Stimulated activated naive CD8-positive, alpha-beta T cell treated with anti-CD3 and anti-CD28 coated beads, Interleukin-15, Interleukin-2, amounts not matched to agents 100 U/mL and 50 U/mL, for 24 hours (primary cell): ENCODE data around the gene SUB1.
A peak's percentile ranks its signal among the peaks of the same experiment; 100 is the strongest.
"Not testable (repeated sequence)": the region's sequence is repeated elsewhere in the genome, so short reads cannot be mapped to it uniquely, and the experiment has no call there.

ENCODE experiments used
- ATAC-seq: fragments of 150-1000 bp; cut with Tn5 transposase; one replicate; pipeline ENCODE4 v1.10.0; 2021
- DNase-seq: peaks from one replicate; pipeline ENCODE4 v3.0.0; 2021

The SUB1 gene

GRCh38 chr5:32565145-32565544 lies 20.2 kb upstream of the SUB1 start:
- ATAC-seq = no peak
- no peak for DNase-seq

DNA sequence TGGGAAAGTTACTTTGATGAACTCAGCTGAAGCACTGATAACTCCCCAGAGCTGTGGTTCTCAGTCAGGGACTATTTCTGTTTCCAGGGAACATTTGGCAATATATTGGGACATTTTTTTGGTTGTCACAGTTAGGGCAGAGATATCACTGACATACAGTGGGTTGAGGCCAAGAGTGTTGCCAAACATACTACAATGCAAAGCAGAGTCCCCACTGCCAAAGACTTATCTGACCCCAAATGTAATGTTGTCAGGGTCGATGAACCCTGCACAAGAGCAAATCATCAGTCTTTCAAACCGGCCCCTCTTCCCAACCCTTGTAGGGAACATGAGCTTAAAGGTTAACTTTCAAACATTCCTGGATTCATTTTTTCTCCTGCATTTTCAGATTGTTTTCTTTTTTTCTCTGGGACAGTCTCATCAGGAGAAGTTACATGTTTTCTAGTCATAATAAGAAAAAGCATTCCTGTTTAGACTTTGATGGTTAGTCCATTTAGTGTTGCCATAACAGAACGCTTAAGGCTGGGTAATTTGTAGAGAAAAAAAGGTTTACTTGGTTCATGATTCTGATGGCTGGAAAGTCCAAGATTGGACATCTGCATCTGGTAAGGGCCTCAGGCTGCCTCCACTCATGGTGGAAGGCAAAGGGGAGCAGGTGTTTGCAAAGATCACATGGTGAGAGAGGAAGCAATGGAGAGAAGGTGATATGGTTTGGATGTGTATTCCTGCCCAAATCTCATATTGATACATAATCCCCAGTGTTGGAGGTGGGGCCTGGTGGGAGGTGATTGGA lies 18.8 kb upstream of the SUB1 start:
- DNase-seq = no peak
- ATAC-seq = no peak

DNA sequence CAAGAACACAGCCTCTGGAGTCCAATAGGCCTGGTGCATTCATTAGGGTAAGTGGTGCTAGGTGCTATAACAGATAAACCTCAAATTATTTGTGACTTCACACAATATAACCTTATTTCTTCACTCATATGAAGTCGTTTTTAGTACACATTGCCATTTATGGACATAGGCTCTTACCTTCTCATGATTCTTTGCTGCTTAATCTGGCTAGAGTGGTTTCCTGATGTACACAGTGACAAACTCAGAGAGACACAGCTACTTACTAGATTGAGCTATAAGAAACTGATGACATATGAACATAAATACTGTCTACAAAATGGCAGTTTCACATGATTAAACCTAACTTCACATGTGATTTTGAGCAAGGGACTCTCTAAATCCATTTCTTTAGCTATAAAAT lies 14.2 kb upstream of the SUB1 start:
- no peak for DNase-seq
- ATAC-seq = no peak

DNA sequence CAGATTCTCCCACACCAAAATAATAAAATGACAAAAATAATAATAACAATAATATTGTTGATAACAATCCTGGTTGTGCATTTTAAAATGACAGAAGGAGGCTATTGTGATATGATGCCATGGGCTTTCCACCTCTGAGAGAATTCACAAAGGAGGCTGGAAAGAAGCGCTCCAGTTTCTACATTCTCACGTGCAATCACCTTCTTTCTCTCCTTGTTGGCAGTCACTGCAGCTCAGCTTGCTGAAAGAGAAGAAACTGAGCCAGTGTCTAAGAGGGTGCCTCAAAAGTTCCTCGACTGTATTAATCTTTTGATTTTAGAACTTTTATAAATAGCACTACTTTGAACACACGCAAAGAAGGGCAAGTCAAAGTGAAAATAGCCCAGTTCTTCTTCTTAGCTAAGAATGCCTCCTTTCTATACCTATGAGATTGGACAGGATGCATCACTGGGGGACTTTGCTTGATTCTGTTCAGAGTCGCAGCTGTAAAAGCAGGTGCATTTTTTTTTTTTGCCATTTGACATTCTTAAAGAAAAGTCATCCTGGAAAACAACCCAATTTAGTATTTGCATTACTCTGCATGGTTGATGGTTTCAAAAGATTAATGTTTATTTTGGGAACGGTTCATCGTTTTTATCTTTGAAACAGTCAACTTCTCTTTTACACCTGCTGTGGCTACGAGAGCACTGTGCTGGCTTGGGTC lies 12.4 kb upstream of the SUB1 start:
- ATAC-seq (no peak), DNase-seq (no peak)

- DNase-seq, ATAC-seq: not testable (repeated sequence)
These were observed 11.9 kb upstream of the SUB1 start for GRCh38 chr5:32573481-32573854.

DNA sequence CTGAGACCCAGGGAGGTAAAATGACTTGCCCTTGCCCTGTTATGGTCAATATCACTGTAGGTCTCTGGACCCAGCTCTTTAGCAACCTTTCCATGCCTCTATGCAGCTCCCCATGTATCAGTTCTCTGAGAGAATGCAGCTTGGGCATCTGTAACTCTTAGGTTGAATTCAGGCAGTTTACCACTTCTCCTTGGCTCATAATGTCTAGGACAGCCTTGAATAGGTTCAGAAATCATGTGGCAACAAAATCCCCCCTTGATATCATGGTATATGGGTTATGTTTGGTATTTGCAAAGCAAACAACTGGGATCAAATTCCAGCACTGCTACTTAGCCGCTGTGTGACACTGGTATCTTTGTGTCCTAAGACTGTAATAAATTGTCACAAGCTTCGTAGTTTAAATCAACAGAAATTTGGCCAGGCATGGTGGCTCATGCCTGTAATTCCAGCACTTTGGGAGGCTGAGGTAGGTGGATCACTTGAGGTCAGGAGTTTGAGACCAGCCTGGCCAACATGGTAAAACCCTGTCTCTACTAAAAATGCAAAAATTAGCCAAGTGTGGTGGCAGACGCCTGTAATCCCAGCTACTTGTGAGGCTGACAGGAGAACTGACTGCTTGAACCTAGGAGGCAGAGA lies 10.7 kb upstream of the SUB1 start:
- ATAC-seq = no peak

GRCh38 chr5:32578363-32578762 lies 7.0 kb upstream of the SUB1 start:
- ATAC-seq (no peak), DNase-seq (no peak)

More for the DNA sequence above, 10.7 kb upstream of the SUB1 start:
- no peak for DNase-seq

- DNase-seq = no peak
- ATAC-seq = no peak
These were observed 6.6 kb upstream of the SUB1 start for GRCh38 chr5:32578764-32579163.

DNA sequence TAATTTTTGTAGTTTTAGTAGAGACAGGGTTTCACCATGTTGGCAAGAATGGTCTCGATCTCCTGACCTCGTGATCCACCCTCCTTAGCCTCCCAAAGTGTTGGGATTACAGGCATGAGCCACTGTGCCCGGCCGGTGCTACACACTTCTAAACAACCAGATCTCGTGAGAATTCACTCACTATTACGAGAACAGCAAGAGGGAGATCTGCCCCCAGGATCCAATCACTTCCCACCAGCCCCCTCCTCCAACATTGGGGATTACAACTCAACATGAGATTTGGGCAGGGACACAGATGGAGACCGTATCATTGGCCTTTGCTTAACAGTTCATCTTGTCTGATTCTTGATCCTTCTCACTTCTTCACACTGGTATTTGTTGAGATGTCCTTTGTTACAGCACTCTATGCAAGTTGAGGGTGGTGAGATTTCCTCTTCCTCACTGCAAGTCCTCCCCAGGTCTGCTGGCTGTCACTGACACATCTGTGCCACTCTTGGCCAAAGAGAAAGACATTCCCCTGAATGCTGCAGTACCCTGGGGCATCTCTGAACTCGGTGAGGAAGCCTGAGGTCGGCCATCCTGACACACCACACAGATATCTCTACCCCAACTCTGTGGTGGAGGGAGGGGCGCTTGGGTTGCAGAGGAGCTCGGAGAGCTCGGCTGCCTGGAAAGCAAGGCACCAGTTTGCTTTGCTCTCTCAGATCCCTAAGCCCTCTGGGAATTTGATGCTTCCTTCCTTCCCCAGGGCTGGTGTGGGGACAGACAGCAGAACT lies 4.2 kb upstream of the SUB1 start:
- ATAC-seq (no peak), DNase-seq (no peak)

DNA sequence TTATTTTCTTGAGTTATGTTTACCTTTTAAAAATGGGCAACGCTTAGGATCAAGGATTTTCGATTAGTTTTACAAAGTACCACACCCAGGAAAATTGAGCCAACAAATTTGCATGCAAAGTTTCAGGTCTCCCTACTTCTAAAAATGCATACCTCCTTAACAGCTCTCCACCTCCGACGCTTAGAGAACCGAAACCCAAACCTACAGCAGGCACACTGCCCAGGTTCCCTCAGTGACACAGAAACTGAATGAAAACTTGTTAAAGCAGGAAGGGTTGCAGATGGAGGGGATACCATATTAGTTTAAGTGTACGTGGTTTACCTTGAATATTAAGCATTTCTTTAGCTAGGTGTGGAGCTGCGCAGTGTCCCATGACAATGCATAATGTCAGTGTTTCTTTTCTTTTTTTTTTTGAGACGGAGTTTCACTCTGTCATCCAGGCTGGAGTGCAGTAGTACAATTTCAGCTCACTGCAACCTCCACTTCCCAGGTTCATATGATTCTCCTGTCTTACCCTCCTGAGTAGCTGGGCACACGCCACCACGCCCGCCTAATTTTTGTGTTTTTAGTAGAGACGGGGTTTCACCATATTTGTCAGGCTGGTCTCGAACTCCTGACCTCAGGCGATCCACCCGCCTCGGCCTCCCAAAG lies 1.6 kb upstream of the SUB1 start:
- no peak for ATAC-seq
- DNase-seq = no peak

GRCh38 chr5:32584646-32585045 lies 711 bp upstream of the SUB1 start:
- ATAC-seq (no peak), DNase-seq (no peak)

DNA sequence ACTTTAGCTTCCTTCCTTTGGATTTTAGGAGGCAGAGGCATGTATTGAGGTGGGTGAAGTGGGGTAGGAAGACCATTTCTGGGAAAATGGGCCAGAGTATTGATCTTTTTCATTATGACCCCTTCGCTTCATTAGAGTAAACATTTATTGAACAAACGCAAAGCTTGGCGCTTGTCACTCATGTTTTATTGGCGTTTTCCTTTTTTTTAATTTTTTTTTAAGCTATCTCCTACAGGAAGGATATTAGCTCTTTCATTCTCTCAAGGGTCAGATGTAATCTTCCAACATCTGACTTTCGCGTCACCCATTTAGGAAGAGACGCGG lies 273 bp upstream of the SUB1 start:
- no peak for ATAC-seq
- no peak for DNase-seq

GRCh38 chr5:32586276-32586599 lies 881 bp downstream of the SUB1 start:
- ATAC-seq (no peak), DNase-seq (no peak)

GRCh38 chr5:32587067-32587551 lies 1.8 kb downstream of the SUB1 start:
- DNase-seq (no peak), ATAC-seq (no peak)

- no peak for DNase-seq
- ATAC-seq = no peak
These were observed 4.1 kb downstream of the SUB1 start for GRCh38 chr5:32589416-32589815.

- ATAC-seq = no peak
These were observed 4.8 kb downstream of the SUB1 start for GRCh38 chr5:32589942-32590869.

GRCh38 chr5:32595118-32595517 lies 9.8 kb downstream of the SUB1 start:
- ATAC-seq = peak; percentile 43
- DNase-seq = no peak

More at GRCh38 chr5:32589942-32590869, 4.8 kb downstream of the SUB1 start:
- DNase-seq = no peak

GRCh38 chr5:32597041-32597629 lies 11.8 kb downstream of the SUB1 start:
- no peak for ATAC-seq
- DNase-seq = no peak

DNA sequence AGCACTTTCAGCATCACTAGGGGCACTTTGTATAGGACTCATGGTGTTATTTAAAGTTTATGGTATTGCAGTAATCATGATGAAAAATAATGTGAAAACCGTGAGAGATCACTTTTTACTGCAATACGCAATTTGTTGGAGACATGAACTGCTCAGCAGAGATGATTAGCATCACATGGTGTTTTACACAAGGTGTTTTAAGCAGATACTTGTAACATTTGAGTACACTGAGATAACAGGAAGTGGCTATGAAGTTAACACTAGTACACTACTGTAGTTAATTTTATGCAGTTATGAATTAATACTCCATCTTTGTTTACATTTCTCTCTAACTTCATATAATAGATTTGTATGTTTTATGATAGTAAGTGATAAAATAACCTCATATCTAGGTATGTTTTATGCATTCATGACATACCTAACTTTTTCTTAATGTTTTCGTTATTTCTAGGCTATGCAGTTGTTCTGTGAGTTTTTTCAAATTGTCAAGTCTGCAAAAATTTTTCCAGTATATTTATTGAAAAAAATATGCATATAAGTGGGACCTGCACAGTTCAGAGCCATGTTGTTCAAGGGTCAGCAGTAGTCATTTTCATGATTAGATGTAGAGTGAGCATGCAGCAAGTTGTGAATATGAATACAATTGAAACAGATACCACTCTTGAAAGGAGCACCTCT lies 13.0 kb downstream of the SUB1 start:
- no peak for ATAC-seq
- no peak for DNase-seq

GRCh38 chr5:32598997-32599549 lies 13.7 kb downstream of the SUB1 start:
- no peak for ATAC-seq
- DNase-seq = no peak
